Activated CD4-positive, alpha-beta T cell treated with anti-CD3 and anti-CD28 coated beads, Interleukin-2, amount 50 U/mL, for 48 hours (primary cell): Measurements from ENCODE around the gene ZNF564.
A peak's percentile ranks its signal among the peaks of the same experiment; 100 is the strongest.
"Not testable (repeated sequence)": the region's sequence is repeated elsewhere in the genome, so short reads cannot be mapped to it uniquely, and the experiment has no call there.

Source experiments
- DNase-seq, 2 experiments: peaks; one replicate each; pipeline ENCODE4 v3.0.0-alpha.2; 2020

The ZNF564 gene

DNA sequence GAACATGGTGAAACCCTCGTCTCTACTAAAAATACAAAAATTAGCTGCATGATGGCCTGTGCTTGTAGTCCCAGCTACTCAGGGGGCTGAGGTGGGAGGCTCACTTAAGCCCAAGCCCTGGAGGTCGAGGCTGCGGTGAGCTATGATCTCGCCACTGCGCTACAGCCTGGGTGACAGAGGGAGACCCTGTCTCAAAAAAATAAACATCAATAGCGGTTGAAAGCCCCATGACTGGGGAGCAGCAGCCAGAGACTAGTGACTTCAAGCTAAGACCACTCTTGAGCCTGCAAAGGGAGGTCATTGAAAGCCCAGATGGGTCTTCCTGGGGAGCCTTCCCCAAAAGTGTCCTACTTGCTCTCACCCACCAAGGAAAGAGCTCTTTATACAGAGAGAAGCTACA, 54.8 kb downstream of the ZNF564 start:
- DNase-seq = no peak

DNA sequence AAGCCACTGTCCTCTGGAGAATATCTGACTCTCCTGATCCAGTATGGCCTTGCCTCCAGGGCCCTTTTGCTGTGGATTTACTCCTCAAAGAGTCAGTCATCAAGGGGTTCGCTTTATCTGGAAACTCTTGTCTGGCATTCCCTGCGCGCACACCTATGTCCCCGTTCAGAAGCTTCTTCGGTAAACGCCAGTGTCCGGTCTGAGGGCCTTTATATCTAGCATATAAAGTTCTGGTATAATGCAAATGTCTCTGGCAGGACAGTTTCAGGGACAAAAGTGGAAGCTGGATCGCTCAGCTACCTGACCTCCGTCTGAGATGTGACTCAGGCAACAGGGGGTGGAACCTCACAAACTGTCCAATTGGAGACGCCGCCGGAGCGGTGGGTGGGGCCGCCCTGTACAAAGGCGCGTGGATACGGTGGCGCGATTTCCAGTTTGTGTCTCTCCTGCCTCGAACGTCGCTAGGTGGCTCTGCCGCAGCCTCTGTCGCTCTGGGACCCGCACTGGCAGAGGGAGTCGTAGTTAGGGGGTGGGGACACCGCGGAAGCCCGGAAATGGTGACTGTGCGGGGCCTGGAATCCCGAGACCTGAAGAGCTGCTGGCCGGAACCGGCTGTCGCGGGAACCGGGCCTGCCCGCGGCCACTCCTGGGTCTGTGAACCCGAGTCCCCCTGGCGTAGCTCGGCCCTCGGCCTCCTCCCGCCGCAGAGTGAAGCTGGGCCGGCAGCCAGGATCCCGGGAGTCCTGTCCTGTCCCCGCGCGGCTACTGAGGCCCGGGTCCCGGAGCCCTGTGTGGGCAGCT, 56.1 kb downstream of the ZNF564 start:
- DNase-seq = peak; percentile 95 to 97

DNA sequence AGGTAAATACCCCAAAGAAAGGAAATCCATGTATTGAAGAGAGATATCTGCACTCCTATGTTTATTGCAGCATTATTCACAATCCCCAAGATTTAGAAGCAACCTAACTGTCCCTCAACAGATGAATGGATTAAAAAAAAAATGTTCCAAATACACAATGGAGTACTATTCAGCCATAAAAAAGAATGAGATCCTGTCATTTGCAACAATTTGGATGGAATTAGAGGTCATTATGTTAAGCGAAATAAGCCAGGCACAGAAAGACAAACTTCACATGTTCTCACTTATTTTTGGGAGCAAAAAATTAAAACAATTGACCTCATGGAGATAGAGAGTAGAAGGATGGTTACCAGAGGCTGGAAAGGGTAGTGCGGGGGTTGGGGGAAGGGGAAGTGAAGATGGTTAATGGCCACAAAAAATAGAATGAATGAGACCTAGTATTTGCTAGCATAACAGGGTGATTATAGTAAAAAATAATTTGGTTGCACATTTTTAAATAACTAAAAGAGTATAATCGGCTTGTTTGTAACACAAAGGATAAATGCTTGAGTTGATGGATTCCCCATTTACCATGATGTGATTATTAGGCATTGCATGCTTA, 56.9 kb downstream of the ZNF564 start:
- DNase-seq = no peak

DNA sequence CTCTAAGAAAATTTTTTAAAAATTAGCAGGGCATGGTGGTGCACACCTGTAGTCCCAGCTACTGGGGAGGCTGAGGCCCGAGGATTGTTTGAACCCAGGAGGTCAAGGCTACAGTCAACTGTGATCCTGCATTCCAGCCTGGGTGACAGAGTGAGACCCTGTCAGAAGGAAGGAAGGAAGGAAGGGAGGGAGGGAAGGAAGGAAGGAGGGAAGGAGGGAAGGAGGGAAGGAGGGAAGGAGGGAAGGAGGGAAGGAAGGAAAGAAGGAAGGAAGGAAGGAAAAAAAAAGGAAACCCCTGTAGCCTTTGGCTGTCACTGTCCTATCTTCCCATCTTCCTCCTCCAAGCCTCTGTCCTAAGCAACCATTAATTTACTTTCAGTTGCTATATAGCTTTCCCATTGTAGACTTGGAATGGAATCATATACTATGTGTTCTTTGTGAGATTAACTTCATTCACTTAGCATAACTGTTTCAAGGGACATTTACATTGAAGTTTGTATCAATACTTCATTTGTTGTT, 65.0 kb downstream of the ZNF564 start:
- DNase-seq = not testable (repeated sequence)

DNA sequence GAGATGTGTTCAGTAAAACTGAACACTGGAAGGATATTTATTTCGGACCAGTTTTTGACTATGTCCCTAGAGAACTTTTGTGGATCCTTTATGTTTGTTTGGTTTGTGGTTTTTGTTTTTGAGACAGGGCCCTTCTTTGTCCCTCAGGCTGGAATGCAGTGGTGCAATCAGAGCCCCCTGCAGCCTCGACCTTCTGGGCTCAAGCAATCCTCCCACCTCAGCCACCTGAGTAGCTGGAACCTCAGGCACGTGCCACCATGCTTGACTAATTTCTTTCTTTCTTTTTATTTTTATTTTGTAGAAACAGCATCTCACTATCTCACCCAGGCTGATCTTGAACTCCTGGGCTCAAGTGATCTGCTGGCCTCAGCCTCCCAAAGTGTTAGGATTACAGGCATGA, 65.7 kb downstream of the ZNF564 start:
- DNase-seq = no peak

DNA sequence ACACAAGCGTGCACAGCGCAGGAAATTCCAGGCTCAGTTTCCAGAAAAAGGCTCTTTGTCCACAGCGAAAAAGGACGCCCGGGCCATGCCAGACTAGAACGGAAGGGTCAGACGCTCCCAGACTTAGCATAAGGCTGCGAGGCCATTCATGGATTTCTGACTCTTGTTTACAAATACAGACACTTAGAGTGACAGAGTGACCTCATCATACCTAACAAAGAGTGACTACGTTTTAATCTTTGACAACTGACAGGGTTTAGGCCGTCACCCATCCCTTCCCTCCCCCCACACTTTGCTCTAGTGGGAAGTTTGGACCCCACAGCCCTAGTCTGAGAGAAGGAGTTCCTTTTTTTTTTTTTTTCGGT, 66.2 kb downstream of the ZNF564 start:
- no peak for DNase-seq

DNA sequence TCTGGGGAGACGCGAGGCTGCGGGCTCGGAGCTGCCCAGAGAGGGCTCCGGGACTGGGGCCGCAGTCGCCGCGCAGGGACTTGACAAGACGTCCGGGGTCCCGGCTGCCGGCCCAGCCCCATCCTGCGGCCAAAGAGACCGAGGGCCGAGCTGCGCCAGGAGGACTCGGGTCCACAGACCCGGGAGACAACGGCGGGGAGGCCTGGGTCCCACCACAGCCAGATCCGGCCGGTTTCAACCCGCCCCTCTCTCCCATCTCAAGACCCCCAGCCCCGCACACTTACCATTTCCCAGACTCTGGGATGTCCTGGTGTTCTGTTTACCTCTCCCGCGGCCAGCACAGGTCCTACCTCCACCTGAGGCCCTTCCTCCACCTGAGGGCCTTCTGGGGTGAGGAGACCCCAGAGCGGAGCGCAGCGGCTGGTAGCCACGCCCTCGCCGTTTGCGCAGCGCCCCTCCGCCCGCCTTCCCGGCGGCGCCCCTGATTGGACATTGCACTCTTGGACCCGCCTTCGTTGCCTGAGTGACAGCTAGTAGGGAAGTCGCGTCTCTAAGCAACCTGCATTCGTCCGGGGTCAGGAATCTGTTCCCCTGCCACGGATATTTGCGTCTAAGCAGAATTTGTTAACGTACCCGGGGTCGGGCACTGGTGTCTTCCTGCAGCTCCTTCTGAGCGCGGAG, 66.8 kb downstream of the ZNF564 start, which contains the start of gene ZNF709:
TSS of gene ZNF709 (minus strand) at position 446 of the 681 bp plus-strand sequence. CDS start at position 287, 159 bp downstream.
- peak; percentile 90 to 93 for DNase-seq

DNA sequence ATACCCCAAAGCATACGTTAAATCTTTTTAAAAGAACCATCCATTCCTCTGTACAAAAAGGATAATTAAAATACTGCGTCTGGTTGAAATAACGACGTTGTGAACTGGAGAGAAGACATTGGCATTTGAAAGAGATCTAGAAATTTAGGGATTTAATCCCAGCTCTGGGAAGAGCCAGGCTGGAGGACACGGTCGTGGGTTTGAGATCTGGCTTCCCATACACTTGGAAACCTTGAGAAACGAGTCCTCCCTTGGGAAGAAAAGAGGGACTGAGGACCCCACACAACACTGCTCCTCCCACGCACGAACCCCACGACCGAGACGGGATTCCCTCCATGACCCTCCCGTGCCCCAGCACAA, 67.3 kb downstream of the ZNF564 start:
- no peak for DNase-seq

DNA sequence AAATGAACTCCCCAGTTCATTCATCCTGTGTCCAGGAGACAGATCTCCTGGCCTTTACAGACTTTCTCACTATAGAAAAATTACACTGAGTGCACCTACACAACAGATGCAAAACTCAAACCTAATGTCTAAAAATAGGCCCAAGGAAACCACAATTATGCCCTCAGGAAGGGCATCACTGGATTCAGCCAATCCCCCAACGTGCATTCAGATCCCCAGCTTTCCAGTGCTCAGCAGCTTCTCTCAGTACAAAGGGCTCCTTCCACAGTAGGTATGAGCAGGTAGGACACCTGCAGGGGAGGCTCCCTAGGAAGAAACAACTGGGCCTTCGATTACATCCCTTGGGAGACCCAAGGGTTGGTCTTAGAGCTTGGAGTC, 68.8 kb downstream of the ZNF564 start:
- no peak for DNase-seq

DNA sequence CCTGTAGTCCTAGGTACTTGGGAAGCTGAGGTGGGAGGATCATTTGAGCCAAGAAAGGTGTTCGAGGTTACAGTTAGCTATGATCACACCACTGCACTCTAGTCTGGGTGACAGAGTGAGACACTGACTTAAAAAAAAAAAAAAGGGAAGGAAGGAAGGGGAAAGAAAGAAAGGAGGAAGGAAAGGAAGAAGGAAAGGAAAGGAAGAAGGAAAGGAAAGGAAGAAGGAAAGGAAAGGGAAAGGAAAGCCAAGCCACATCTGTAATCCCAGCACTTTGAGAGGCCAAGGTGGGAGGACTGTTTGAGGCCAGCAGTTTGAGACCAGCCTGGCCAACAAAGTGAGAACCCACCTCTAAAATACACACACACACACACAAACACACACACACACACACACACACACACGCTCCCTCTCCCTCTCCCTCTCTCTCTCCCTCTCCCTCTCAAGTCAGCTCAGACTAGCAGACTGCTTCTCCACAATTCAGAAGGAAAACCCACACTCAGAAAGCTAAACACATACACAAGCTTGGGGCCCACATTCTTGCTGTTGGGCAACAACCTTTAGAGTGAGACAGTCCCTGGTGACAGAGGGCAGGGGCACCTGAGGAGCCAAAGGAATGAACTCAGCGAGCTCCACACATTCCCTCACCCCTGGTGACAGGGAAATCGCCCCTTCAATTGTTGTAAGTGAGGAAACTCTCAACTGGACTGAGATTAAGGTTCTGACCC, 69.3 kb downstream of the ZNF564 start:
- no peak for DNase-seq

DNA sequence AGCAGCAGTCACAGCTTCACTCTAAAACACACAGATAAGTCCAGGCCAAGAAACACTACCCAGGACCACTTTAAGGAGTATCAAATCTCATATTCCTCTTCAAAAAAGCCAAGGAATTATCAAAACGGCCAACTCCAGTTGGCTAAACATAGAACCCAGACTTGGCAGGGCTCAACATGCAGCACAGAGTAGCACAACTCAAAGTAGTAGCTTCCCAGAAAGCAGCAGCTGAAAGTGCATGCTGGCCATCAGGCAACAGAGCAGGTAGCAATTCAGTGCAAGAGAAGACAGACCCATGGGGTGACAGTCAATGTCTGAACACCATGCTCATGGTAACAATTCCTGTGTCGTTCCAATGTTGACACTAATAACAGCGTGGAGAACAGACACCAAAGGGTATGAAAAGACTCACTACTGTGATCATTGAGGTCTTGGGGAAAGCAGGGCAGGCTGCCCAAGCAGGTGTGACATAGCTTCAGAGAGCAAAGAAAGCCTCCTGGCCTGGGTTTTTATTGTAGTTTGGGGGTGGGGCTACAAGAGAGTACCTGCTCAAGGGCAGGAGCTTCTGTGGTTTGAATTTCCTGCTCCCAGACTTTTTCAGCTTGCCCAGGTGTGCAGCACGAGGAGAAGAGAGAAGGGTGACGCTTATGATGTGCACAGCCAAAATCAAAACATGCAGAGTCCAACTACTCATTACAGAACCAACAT, 72.9 kb downstream of the ZNF564 start:
- no peak for DNase-seq
